ENCODE data around the gene COL11A1.
"Not testable (repeated sequence)": the region's sequence is repeated elsewhere in the genome, so short reads cannot be mapped to it uniquely, and the experiment has no call there.

The COL11A1 gene

GRCh38 chr1:103108376-103109150 is at the start of gene COL11A1:
Gene COL11A1 (minus strand): TSS chr1:103108522. CDS start chr1:103108178, 344 bp downstream.
- DNase-seq = no peak

- DNase-seq = no peak
These were observed 48.6 kb upstream of the COL11A1 start for GRCh38 chr1:103156966-103157365.

GRCh38 chr1:103146166-103146565 is 37.8 kb upstream of the COL11A1 start:
- DNase-seq = no peak

GRCh38 chr1:103145449-103145848 is 37.1 kb upstream of the COL11A1 start:
- no peak for DNase-seq

- no peak for DNase-seq
These were observed 36.4 kb upstream of the COL11A1 start for GRCh38 chr1:103144681-103145080.

GRCh38 chr1:103142461-103142860 is 34.1 kb upstream of the COL11A1 start:
- no peak for DNase-seq

GRCh38 chr1:103129796-103130195 is 21.5 kb upstream of the COL11A1 start:
- DNase-seq = no peak

- no peak for DNase-seq
These were observed 20.9 kb upstream of the COL11A1 start for GRCh38 chr1:103129255-103129654.

- not testable (repeated sequence) for DNase-seq
These were observed 19.9 kb upstream of the COL11A1 start for GRCh38 chr1:103128256-103128655.

- DNase-seq = no peak
These were observed 16.9 kb upstream of the COL11A1 start for GRCh38 chr1:103125219-103125618.

GRCh38 chr1:103122983-103123720 is 14.8 kb upstream of the COL11A1 start:
- DNase-seq = no peak

GRCh38 chr1:103120981-103121380 is 12.7 kb upstream of the COL11A1 start:
- no peak for DNase-seq

- no peak for DNase-seq
These were observed 4.2 kb upstream of the COL11A1 start for GRCh38 chr1:103112546-103112945.

GRCh38 chr1:103111926-103112325 is 3.6 kb upstream of the COL11A1 start:
- no peak for DNase-seq

- no peak for DNase-seq
These were observed 2.4 kb upstream of the COL11A1 start for GRCh38 chr1:103110701-103111100.

GRCh38 chr1:103109311-103109920 is 1.1 kb upstream of the COL11A1 start:
- no peak for DNase-seq

- DNase-seq = no peak
These were observed 464 bp downstream of the COL11A1 start for GRCh38 chr1:103107741-103108375.

GRCh38 chr1:103106426-103107341 is 1.6 kb downstream of the COL11A1 start:
- no peak for DNase-seq

- DNase-seq = no peak
These were observed 6.9 kb downstream of the COL11A1 start for GRCh38 chr1:103101399-103101798.

GRCh38 chr1:103089221-103089620 is 19.1 kb downstream of the COL11A1 start:
- DNase-seq = no peak

GRCh38 chr1:103087256-103087655 is 21.1 kb downstream of the COL11A1 start:
- DNase-seq = no peak

GRCh38 chr1:103084181-103084580 is 24.1 kb downstream of the COL11A1 start:
- DNase-seq = no peak
